Prostate gland (tissue), 2 donors: Measurements from ENCODE around the gene MAP3K8. TPM values are rescaled to one million over a fixed set of nuclear protein-coding genes. Genes with fewer than 3 reads are reported as not detected.

ENCODE experiments used
- DNase-seq: peaks from one replicate; pipeline ENCODE4 v3.0.0-alpha.2; 2019; ENCODE audit warnings: low spot score
- H3K27ac ChIP-seq, 2 donors: fragments of 200-600 bp; sonication (generic); 2 replicates each; pipeline ENCODE4 v1.5.1; 2017 to 2019
- H3K27me3 ChIP-seq: fragments of 200-600 bp; sonication (generic); replicated peaks from 2 replicates; pipeline ENCODE4 v1.5.1; 2019; ENCODE audit not compliant: insufficient read depth
- H3K36me3 ChIP-seq, 2 donors: fragments of 200-600 bp; sonication (generic); 1 replicate in 1 of 2; 2 replicates in 1 of 2; pipeline versions ENCODE4 v1.5.1 to v1.8.1; 2017 to 2019
- H3K4me1 ChIP-seq: fragments of 200-600 bp; sonication (generic); replicated peaks from 2 replicates; pipeline ENCODE4 v1.5.1; 2019
- H3K4me3 ChIP-seq, 2 donors: fragments of 200-600 bp; sonication (generic); 2 replicates each; pipeline ENCODE4 v1.5.1; 2017 to 2019
- H3K9me3 ChIP-seq: fragments of 200-600 bp; sonication (generic); 2 replicates; pipeline ENCODE4 v1.5.1; 2017
- CTCF ChIP-seq, 4 experiments: fragments of 200-600 bp in 2 of 4; fragments of 450-650 bp in 2 of 4; sonication (generic) in 2 of 4; IDR thresholded peaks; 1 replicate in 3 of 4; 2 replicates in 1 of 4; pipeline ENCODE4 v1.5.1; 2016 to 2019; ENCODE audit warnings: antibody characterized with exemption in 4 of 4, mild to moderate bottlenecking in 2 of 4, moderate library complexity in 2 of 4
- POLR2A ChIP-seq: fragments of 450-650 bp; IDR thresholded peaks from one replicate; pipeline ENCODE4 v1.6.1; 2016; ENCODE audit warnings: antibody characterized with exemption, mild to moderate bottlenecking
- POLR2AphosphoS5 ChIP-seq: sonication (generic); formaldehyde crosslinking; IDR thresholded peaks from one replicate; pipeline ENCODE4 v1.6.1; 2017; ENCODE audit warnings: antibody characterized with exemption
- WGBS: methylation state at CpG from one replicate; pipeline ENCODE4 v1.1.5; 2018; 5-methylcytosine and 5-hydroxymethylcytosine counted together
- intact Hi-C: fragments of 100-400 bp; cut with DNase I; formaldehyde crosslinking; loops from one replicate; pipeline ENCODE4 v1.14.2; 2022
- total RNA-seq, 2 donors: library from RNA; depleted of rRNA; stranded (reverse); fragments of >200 nt; gene quantifications; one replicate each; pipeline ENCODE4 v1.1.0, GENCODE V29; 2016

The MAP3K8 gene
- total RNA-seq, 2 donors from 2014 or later: 4.7 to 12.2 TPM

GRCh38 chr10:30459283-30459682 lies 25.3 kb downstream of the MAP3K8 start:
- WGBS: 92% methylated on average over 6 of the region's 6 CpGs
- H3K9me3 ChIP-seq: no peaks in the 10 kb centered on the region
- H3K4me3 ChIP-seq: no peak overlapping the region
- H3K4me1 ChIP-seq: no peaks in the 10 kb centered on the region
- peaks cover 0 to 4% of the 10 kb centered on the region in 2 donors for H3K36me3 ChIP-seq
- no peaks in the 10 kb centered on the region for H3K27me3 ChIP-seq
- intact Hi-C loops: no loop called here
- no peak for DNase-seq
- TF ChIP-seq POLR2A (no peak), CTCF (IDR thresholded peaks at IDR 0.05) (no peak), POLR2AphosphoS5 (no peak)
- H3K27ac ChIP-seq: no peak overlapping the region

GRCh38 chr10:30460121-30460520 lies 26.1 kb downstream of the MAP3K8 start:
- H3K4me3 ChIP-seq: no peak overlapping the region
- no peak overlapping the region for H3K27ac ChIP-seq
- no peaks in the 10 kb centered on the region for H3K4me1 ChIP-seq
- H3K27me3 ChIP-seq: no peaks in the 10 kb centered on the region
- intact Hi-C loops: loop anchor here (5.0 kb wide), 1 partner anchor 38 kb away; no protein-coding TSS in a partner anchor
- peaks cover 0 to 4% of the 10 kb centered on the region in 2 donors for H3K36me3 ChIP-seq
- no peaks in the 10 kb centered on the region for H3K9me3 ChIP-seq
- WGBS: 89% methylated on average over 3 of the region's 3 CpGs
- TF ChIP-seq CTCF (IDR thresholded peaks at IDR 0.05): no peak
- TF ChIP-seq POLR2A: no peak
- no peak for TF ChIP-seq POLR2AphosphoS5
- DNase-seq: no peak

GRCh38 chr10:30462513-30462912 lies 28.5 kb downstream of the MAP3K8 start:
- H3K9me3 ChIP-seq: no peaks in the 10 kb centered on the region
- intact Hi-C loops: loop anchor here (5.0 kb wide), 1 partner anchor 40 kb away; no protein-coding TSS in a partner anchor
- 87% methylated on average over 4 of the region's 4 CpGs for WGBS
- H3K27me3 ChIP-seq: no peaks in the 10 kb centered on the region
- no peak for DNase-seq
- no peak overlapping the region for H3K27ac ChIP-seq
- H3K36me3 ChIP-seq: peaks cover 0 to 4% of the 10 kb centered on the region in 2 donors
- no peak overlapping the region for H3K4me3 ChIP-seq
- H3K4me1 ChIP-seq: no peaks in the 10 kb centered on the region
- TF ChIP-seq CTCF (IDR thresholded peaks at IDR 0.05) (no peak), POLR2AphosphoS5 (no peak), POLR2A (no peak)

GRCh38 chr10:30463944-30464451 lies 30.0 kb downstream of the MAP3K8 start:
- TF ChIP-seq CTCF (IDR thresholded peaks at IDR 0.05) (no peak), POLR2AphosphoS5 (no peak), POLR2A (no peak)
- no peak for DNase-seq
- 81% methylated on average over 2 of the region's 2 CpGs for WGBS
- no peaks in the 10 kb centered on the region for H3K27me3 ChIP-seq
- H3K27ac ChIP-seq: no peak overlapping the region
- H3K36me3 ChIP-seq: peaks cover 0 to 3% of the 10 kb centered on the region in 2 donors
- intact Hi-C loops: loop anchor here (5.0 kb wide), 1 partner anchor 42 kb away; no protein-coding TSS in a partner anchor
- H3K4me1 ChIP-seq: no peaks in the 10 kb centered on the region
- no peaks in the 10 kb centered on the region for H3K9me3 ChIP-seq
- H3K4me3 ChIP-seq: no peak overlapping the region

GRCh38 chr10:30464675-30465074 lies 30.7 kb downstream of the MAP3K8 start:
- Histone ChIP-seq H3K4me3 (no peak overlapping the region), H3K4me1 (no peaks in the 10 kb centered on the region), H3K27me3 (no peaks in the 10 kb centered on the region), H3K9me3 (no peaks in the 10 kb centered on the region), H3K27ac (no peak overlapping the region), H3K36me3 (no peaks in the 10 kb centered on the region)
- intact Hi-C loops: loop anchor here (5.0 kb wide), 1 partner anchor 42 kb away; no protein-coding TSS in a partner anchor
- TF ChIP-seq POLR2AphosphoS5 (no peak), POLR2A (no peak), CTCF (IDR thresholded peaks at IDR 0.05) (no peak)
- WGBS: 75% methylated on average over 3 of the region's 3 CpGs
- no peak for DNase-seq
